ENCODE measurements around the gene MBTPS2. TPM values are rescaled to one million over a fixed set of nuclear protein-coding genes. Genes with fewer than 3 reads are reported as not detected.
"Not testable (repeated sequence)": the region's sequence is repeated elsewhere in the genome, so short reads cannot be mapped to it uniquely, and the experiment has no call there.

The MBTPS2 gene
- total RNA-seq, 1 donor from 2014 or later, result 15.0 TPM

GRCh38 chrX:21816136-21816535 is 23.3 kb upstream of the MBTPS2 start:
- H3K9me3 Mint-ChIP-seq, result peaks cover 4% of the 10 kb centered on the region
- H3K4me1 Mint-ChIP-seq, result peaks cover 29% of the 10 kb centered on the region
- no peak overlapping the region for H3K27ac Mint-ChIP-seq (ENCODE audit: unreplicated experiment)
- DNase-seq (ENCODE audit: low read depth, low spot score), result no peak
- no peaks in the 10 kb centered on the region for H3K27me3 Mint-ChIP-seq (ENCODE audit: low read depth)
- no peaks in the 10 kb centered on the region for H3K36me3 Mint-ChIP-seq (ENCODE audit: low read depth)
- H3K4me3 Mint-ChIP-seq, result no peak overlapping the region
- TF ChIP-seq CTCF (conservative IDR thresholded peaks at IDR 0.05), result no peak

- not testable (repeated sequence) for H3K27me3 Mint-ChIP-seq (ENCODE audit: low read depth); DNase-seq (ENCODE audit: low read depth, low spot score); H3K9me3 Mint-ChIP-seq; H3K27ac Mint-ChIP-seq (ENCODE audit: unreplicated experiment); H3K36me3 Mint-ChIP-seq (ENCODE audit: low read depth); H3K4me3 Mint-ChIP-seq
- H3K4me1 Mint-ChIP-seq, result peaks cover 10% of the 10 kb centered on the region
Observed at GRCh38 chrX:21820170-21820569, 19.2 kb upstream of the MBTPS2 start.

- no peak overlapping the region for H3K27ac Mint-ChIP-seq (ENCODE audit: unreplicated experiment)
- DNase-seq (ENCODE audit: low read depth, low spot score), result no peak
- H3K4me3 Mint-ChIP-seq, result no peak overlapping the region
- peaks cover 6% of the 10 kb centered on the region for H3K4me1 Mint-ChIP-seq
- no peaks in the 10 kb centered on the region for H3K27me3 Mint-ChIP-seq (ENCODE audit: low read depth)
- H3K36me3 Mint-ChIP-seq (ENCODE audit: low read depth), result no peaks in the 10 kb centered on the region
- H3K9me3 Mint-ChIP-seq, result no peaks in the 10 kb centered on the region
- no peak for TF ChIP-seq CTCF (conservative IDR thresholded peaks at IDR 0.05)
Observed at GRCh38 chrX:21821875-21822274, 17.5 kb upstream of the MBTPS2 start.

- no peak for TF ChIP-seq CTCF (conservative IDR thresholded peaks at IDR 0.05)
- no peaks in the 10 kb centered on the region for H3K9me3 Mint-ChIP-seq
- H3K4me1 Mint-ChIP-seq, result no peaks in the 10 kb centered on the region
- no peak overlapping the region for H3K4me3 Mint-ChIP-seq
- no peak for DNase-seq (ENCODE audit: low read depth, low spot score)
- H3K36me3 Mint-ChIP-seq (ENCODE audit: low read depth), result no peaks in the 10 kb centered on the region
- no peaks in the 10 kb centered on the region for H3K27me3 Mint-ChIP-seq (ENCODE audit: low read depth)
- no peak overlapping the region for H3K27ac Mint-ChIP-seq (ENCODE audit: unreplicated experiment)
Observed at GRCh38 chrX:21831496-21831895, 7.9 kb upstream of the MBTPS2 start.

- no peaks in the 10 kb centered on the region for H3K27me3 Mint-ChIP-seq (ENCODE audit: low read depth)
- peaks cover 6% of the 10 kb centered on the region for H3K4me1 Mint-ChIP-seq
- H3K36me3 Mint-ChIP-seq (ENCODE audit: low read depth), result no peaks in the 10 kb centered on the region
- peak overlapping the region; percentile 5 for H3K4me3 Mint-ChIP-seq
- H3K9me3 Mint-ChIP-seq, result no peaks in the 10 kb centered on the region
- H3K27ac Mint-ChIP-seq (ENCODE audit: unreplicated experiment), result no peak overlapping the region
- DNase-seq (ENCODE audit: low read depth, low spot score), result no peak
- no peak for TF ChIP-seq CTCF (conservative IDR thresholded peaks at IDR 0.05)
Observed at GRCh38 chrX:21837056-21837455, 2.4 kb upstream of the MBTPS2 start.

GRCh38 chrX:21838937-21839333 is 482 bp upstream of the MBTPS2 start:
- H3K9me3 Mint-ChIP-seq, result no peaks in the 10 kb centered on the region
- H3K4me1 Mint-ChIP-seq, result peaks cover 6% of the 10 kb centered on the region
- no peaks in the 10 kb centered on the region for H3K27me3 Mint-ChIP-seq (ENCODE audit: low read depth)
- H3K4me3 Mint-ChIP-seq, result peak overlapping the region; percentile 96
- no peak for DNase-seq (ENCODE audit: low read depth, low spot score)
- no peak for TF ChIP-seq CTCF (conservative IDR thresholded peaks at IDR 0.05)
- no peak overlapping the region for H3K27ac Mint-ChIP-seq (ENCODE audit: unreplicated experiment)
- H3K36me3 Mint-ChIP-seq (ENCODE audit: low read depth), result no peaks in the 10 kb centered on the region
